ENCODE results near the gene HAUS3. TPM values are rescaled to one million over a fixed set of nuclear protein-coding genes. Genes with fewer than 3 reads are reported as not detected.

The HAUS3 gene
- total and polyA plus RNA-seq, 2 of the 8 experiments (the other 6 are each of a cell fraction or from before 2014, with no cell fraction given): 3.2 to 14.8 TPM

- TF ChIP-seq EGR1 (IDR thresholded peaks at IDR 0.05; ENCODE audit: borderline replicate concordance, low read depth, low read length) (no peak), JUN (IDR thresholded peaks at IDR 0.05; ENCODE audit: low read depth, low read length) (no peak), CHD2 (IDR thresholded peaks at IDR 0.05; ENCODE audit: low read length) (no peak)
Observed at GRCh38 chr4:2180410-2180809, 61.5 kb downstream of the HAUS3 start (continued).
